Kidney tubule cell (primary cell): Measurements from ENCODE around the gene P4HA3.
"Not testable (repeated sequence)": the region's sequence is repeated elsewhere in the genome, so short reads cannot be mapped to it uniquely, and the experiment has no call there.

ENCODE experiments used
- DNase-seq: peaks from one replicate; pipeline ENCODE4 v3.0.0-alpha.2; 2018; ENCODE audit warnings: low spot score

P4HA3 gene

DNA sequence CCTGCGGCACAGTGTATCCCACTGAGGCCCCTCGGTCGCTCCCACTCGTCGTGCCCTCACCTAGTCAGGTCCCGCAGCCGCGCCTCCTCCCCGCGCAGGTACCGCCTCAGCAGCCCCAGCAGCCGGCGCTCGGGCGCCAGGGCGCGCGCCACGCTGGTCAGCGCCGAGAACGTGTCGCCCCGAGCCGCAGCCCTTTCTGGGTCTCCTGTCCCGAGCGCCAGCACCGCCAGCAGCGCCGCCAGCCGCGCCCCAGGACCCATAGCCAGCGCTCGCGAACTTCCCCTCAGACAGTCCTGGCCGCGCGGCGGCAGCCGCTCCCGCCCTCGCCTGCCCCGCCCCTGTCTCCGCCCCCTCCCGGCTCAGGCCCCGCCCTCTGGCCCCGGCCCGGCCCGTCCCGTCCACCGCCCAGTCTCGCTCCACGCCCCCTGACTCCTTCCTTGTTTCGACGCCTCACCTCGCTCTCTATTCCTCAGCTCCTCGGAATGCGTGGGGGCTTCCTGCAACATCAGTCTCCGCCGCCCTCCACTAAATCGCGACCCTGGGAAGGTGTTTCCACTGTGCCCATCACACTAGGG is at the start of gene P4HA3:
P4HA3 (minus strand) TSS at position 289 of the 575 bp plus-strand sequence; CDS start at position 260, 29 bp downstream.
- DNase-seq = peak; percentile 57

DNA sequence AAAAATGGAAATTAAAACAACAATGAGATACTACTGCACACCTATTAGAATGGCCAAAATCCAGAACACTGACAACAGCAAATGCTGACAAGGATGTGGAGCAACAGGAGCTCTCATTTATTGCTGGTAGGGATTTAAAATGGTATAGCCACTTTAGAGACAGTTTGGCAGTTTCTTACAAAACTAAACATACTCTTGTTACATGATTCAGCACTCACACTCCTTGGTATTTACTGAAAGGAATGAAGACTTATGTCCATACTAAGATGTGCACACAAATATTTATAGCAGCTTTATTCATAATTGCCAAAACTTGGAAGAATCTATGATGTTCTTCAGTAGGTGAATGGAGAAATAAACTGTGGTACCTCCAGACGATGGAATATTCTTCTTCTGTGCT is 46.0 kb upstream of the P4HA3 start:
- no peak for DNase-seq

GRCh38 chr11:74355626-74356025 is 44.2 kb upstream of the P4HA3 start:
- DNase-seq = no peak

DNA sequence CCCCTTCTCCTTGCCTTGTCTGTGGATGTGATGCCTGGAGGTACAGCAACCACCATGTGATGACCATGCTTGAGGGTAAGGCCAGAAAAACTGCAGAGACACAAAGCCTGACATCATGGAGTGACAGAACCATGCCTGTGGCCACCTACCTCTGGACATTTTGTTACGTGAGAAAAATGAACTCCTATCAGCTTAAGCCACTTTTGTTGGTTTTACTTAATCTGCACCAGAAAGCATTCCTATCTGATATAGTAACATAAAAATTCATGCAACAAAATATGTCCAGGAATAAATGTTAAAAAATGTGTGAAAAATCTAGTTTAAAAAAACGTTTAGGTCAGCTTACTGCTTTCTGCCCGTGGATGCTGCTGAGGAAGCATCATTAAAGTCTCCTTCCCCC is 42.6 kb upstream of the P4HA3 start:
- no peak for DNase-seq

DNA sequence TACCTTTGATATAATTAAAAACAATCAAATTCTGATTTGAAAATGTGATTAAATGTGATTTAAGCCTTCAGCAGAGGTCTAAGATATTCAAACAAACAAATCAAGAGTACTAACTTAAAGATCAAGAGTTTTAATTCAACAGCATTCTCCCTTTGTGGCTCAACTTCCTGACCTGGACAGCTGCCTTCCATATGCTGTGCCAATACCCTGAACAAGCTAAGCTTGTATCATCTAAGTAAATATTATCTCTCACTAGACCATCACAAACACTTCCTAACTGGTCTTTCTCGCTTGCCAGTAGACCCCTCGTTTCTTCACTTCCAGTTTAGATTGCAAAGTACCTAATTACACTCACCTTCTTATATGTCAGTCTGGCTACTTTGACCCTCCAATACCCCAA is 35.9 kb upstream of the P4HA3 start:
- no peak for DNase-seq

DNA sequence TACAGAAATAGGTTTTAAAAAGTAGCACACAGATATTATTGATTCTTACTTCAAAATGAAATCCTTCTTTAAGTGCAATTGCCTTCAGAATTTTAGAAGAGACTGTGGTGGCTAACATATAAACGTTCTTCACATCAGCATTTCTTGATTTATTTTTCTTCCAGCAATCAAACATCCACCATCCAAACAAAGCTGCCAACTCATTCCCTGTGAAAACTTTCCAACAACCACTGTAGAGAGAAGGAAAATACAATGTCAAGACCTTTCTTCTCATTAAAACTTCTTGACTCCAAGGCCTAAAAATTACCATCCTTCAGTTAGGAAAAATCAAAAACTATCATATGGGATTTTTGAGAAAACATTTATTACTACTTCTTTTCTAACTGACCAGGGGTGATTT is 34.0 kb upstream of the P4HA3 start:
- no peak for DNase-seq

- DNase-seq = no peak
Measured at GRCh38 chr11:74341921-74342320, 30.5 kb upstream of the P4HA3 start.

DNA sequence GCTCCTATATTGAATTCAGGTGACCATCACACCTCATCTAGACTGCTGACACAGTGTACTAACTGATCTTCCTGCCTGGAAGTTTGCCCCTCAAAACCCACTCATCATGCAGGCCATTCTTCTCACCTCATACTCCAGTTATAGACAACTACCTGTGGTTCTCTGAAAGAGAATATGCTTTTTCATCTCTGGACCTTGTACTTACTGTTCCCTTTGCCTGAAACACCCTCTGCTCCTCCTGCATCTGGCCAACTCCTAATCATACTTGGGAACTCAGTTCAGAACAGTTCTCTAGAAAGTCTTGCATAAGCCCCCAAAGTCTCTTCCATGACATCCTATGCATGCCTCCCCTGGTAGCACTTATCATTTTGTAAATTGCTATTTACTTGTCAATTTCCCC is 28.2 kb upstream of the P4HA3 start:
- no peak for DNase-seq

GRCh38 chr11:74338963-74339362 is 27.5 kb upstream of the P4HA3 start:
- DNase-seq = no peak

GRCh38 chr11:74333193-74333592 is 21.8 kb upstream of the P4HA3 start:
- DNase-seq = no peak

- DNase-seq = no peak
Measured at GRCh38 chr11:74332291-74332690, 20.9 kb upstream of the P4HA3 start.

DNA sequence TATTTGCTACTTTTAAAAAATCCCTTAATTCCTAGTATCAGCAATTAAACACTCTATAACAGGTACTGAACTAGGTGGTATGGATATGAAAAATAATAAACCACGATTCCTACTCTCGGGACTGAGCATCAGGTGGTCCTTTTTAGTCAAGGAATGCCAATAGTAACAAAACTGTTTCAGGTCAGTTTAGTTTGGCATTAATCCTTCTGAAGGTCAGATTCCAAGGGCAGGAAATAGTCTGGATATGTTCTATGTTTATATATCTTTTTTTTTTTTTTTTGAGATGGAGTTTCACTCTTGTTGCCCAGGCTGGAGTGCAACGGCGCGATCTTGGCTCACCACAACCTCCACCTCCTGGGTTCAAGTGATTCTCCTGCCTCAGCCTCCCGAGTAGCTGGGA is 19.6 kb upstream of the P4HA3 start:
- not testable (repeated sequence) for DNase-seq

- peak; percentile 88 for DNase-seq
Measured at GRCh38 chr11:74330075-74330858, 18.8 kb upstream of the P4HA3 start.

DNA sequence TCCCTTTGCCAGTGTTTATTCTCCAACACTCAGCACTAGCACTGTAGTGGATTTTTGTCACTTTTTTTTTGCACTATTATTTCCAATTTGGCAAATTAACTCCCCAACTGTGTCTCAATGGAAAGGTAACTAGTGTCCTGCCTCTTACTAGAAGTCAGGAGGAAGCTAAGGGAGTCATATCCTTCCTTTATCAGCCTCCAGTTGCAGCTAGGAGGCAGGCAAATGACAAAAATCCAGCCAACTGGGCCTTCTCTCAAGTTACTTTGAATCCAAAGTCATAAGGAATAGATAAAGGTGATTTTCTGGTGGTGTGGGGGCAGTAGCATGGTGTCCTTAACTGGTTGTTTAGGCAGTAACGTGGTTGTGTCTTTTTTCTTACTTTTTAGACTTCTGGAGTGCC is 15.6 kb upstream of the P4HA3 start:
- no peak for DNase-seq

DNA sequence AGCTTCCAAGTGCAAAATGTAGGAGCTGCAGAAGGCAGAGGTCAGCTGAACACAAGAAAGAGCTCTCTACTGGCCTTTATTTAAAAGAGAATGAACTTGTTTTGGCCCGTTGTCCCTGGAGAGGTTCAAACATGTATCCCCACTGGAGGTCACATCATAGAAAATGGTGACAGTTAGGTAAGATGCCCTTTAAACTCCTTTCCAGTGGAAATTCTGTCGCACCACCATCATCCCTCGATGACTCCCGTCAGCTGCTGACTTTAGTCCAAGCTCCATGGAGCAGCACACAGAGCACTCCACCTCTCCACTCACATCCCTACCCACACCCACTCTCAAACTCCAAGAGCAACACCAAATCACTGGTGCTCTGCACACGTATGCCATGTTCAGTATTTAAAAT is 15.2 kb upstream of the P4HA3 start:
- DNase-seq = no peak

DNA sequence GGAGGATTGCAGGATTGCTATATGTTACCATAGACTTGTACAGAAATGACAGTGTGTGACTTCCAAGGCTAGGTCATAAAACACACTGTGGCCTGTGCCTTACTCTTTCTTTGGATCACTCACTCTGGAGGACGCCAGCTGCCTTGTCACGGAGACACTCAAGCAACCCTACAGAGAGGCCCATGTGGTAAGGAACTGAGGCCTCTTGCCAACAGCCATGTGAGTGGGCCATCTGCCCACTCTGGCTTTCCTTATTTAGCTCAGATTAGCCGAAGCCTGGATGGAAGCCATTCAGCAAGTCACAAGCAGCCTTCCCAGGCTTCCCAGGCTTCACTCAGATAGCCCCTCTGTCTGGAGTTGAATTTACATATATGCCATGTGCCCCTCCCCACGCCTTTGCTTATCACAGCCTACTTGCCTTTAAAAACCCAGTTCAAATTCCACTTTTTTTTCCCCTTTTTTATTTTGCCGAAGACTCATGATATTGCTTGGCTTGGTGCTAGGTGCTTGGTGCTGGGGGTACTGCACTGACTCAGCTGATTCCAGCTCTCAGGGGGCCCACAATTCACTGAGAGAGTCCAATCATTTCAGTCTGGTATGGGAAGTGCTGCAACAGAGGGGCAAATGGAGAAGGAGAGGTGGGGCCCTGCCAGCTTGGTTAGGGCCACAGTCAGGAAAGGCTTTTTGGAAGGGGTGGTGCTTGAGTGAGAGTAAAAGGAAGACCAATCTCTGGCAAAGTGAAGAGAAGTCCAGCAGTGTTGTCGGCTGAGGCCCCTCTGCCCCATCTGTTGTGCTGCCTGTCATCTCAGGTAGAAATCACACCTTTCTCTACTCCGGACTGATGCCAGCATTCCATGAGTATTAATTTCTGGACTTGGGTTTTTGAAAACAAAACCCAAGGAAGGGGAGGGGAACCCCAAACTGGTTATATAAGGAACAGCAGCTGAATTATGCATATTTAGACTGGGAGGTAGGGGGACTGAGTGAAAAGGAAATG is 14.5 kb upstream of the P4HA3 start:
- no peak for DNase-seq

DNA sequence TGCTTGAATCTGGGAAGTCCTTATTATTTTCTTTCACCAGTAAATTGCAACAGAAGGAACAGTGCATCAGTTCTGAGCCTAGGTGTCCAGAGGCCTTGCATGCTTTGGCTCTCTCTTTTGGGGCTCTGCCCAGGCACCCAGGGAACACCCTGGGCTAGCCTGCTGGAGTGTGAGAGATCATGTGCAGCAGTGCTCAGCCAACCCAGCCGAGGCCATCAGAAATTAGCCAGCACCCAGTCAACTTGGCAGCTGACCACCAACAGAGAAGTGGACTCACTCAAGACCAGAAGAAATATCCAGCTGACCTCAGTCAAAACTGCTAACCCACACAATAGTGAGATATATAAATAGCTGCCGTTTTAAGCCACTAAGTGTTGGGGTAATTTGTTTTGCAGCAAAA is 11.2 kb upstream of the P4HA3 start:
- peak; percentile 24 for DNase-seq

DNA sequence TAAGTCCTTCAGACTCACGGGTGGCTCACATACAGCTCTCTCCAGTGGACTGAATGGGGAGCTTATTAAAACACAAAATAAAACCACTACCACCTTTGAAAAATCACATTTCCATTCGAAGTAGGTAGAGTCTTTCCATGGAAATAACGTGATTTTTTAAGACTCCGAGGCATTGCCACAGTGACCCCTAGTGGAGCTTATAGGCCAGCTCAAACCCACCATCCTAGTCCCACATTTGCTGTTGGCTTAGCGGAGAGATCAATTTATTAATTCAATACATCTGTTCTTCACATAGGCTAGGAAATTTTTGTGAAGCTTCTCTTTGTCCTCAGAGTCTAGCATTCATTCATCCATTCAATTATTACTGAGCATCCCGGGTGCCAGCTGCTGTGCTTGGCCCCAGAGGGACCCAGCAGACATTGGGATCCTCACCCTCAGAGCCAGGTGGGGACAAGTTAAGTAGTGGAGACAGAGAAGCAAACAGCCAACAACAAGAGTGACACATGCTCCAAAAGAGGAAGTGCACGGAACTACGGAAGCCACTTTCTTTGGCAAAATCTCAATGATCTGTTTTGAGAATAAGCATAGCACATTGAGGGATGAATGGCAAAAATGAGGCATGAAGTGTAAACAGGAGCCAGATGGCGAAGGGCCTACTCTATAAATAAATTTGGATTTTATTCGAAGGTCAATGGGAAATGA is 10.2 kb upstream of the P4HA3 start:
- peak; percentile 42 for DNase-seq

- DNase-seq = peak; percentile 54
Measured at GRCh38 chr11:74320538-74320937, 9.1 kb upstream of the P4HA3 start.

- DNase-seq = peak; percentile 89
Measured at GRCh38 chr11:74319139-74319816, 7.8 kb upstream of the P4HA3 start.

- peak; percentile 25 for DNase-seq
Measured at GRCh38 chr11:74318241-74318932, 6.9 kb upstream of the P4HA3 start.
